Activated CD8-positive, alpha-beta memory T cell treated with anti-CD3 and anti-CD28 coated beads, Interleukin-2, amount 10 ng/mL, durations not matched to agents 7 days and 5 days (primary cell): ENCODE measurements around the gene GPR107. TPM values are rescaled to one million over a fixed set of nuclear protein-coding genes. Genes with fewer than 3 reads are reported as not detected.

Source experiments
- ATAC-seq: fragments of 150-1000 bp; cut with Tn5 transposase; one replicate; pipeline ENCODE4 v1.10.0; 2021; ENCODE audit warnings: moderate library complexity
- CTCF ChIA-PET: fragments of 350-600 bp; sonication (Branson Sonifier 250); formaldehyde crosslinking; loops from one replicate; lab custom pipeline; 2021; ENCODE audit warnings: antibody characterized with exemption; lab: Charles Lee
- DNase-seq: peaks from one replicate; pipeline ENCODE4 v3.0.0-alpha.2; 2020
- H3K27ac Mint-ChIP-seq: one replicate; pipeline ENCODE4 v1.8.0; 2021; ENCODE audit warnings: mild to moderate bottlenecking, mixed read lengths
- H3K27me3 Mint-ChIP-seq: one replicate; pipeline ENCODE4 v1.8.0; 2021; ENCODE audit warnings: mixed read lengths
- H3K36me3 Mint-ChIP-seq: one replicate; pipeline ENCODE4 v1.8.0; 2021; ENCODE audit warnings: mild to moderate bottlenecking, mixed read lengths
- H3K4me1 Mint-ChIP-seq: one replicate; pipeline ENCODE4 v1.8.0; 2021; ENCODE audit warnings: mixed read lengths
- H3K4me3 Mint-ChIP-seq: one replicate; pipeline ENCODE4 v1.8.0; 2021; ENCODE audit warnings: mild to moderate bottlenecking, moderate library complexity, mixed read lengths
- H3K9me3 Mint-ChIP-seq: one replicate; pipeline ENCODE4 v1.8.0; 2022; ENCODE audit warnings: low read depth, mixed read lengths
- total RNA-seq, 2 experiments: library from RNA; stranded (reverse); gene quantifications; one replicate each; pipeline ENCODE4 v1.2.3, GENCODE V29; 2021

Gene GPR107
- total RNA-seq, 2 experiments from 2014 or later, result 24.6 to 25.6 TPM

DNA sequence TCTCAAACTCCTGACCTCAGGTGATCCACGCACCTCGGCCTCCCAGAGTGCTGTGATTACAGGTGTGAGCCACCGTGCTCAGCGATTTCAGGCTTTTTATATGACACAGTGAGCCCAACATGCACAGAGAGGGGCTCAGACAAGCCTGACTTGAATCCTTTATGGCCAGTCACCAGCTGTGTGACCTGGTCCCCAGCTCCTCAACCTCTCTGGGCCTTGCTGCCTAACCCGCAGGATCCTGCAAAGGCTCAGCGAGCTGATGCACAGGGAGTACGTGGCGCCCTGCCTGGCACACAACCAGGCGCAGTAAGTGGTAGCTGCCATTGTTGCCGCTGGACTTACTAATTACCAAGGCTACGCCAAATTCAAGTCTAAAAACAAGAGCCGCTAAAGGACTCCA, 101.9 kb downstream of the GPR107 start:
- H3K9me3 Mint-ChIP-seq, result no peaks in the 10 kb centered on the region
- H3K4me1 Mint-ChIP-seq, result peaks cover 2% of the 10 kb centered on the region
- H3K27me3 Mint-ChIP-seq, result no peaks in the 10 kb centered on the region
- ATAC-seq (no peak), DNase-seq (no peak)
- CTCF ChIA-PET, result no interaction called here
- H3K36me3 Mint-ChIP-seq, result no peaks in the 10 kb centered on the region
- H3K4me3 Mint-ChIP-seq, result no peak overlapping the region
- H3K27ac Mint-ChIP-seq, result no peak overlapping the region

DNA sequence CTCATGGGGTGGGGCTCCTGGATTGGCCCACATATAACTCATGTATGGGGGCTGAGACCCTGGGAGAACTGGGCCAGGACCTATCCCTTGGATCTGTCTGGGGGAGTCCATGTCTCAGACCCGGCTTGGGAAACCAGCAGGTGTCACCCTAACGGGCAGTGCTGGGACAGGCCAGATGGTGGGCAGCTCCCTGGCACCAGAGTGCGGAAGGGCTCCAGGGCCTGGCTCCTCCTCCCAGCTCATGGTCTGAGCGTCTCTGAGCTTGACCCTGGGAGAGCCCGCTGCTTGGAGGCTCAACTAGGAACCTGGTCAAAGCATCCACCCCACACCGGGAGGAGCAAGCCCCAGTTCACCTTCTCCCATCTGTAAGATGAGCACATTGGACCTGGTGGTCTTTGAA, 103.0 kb downstream of the GPR107 start:
- Mint-ChIP-seq H3K4me3 (no peak overlapping the region), H3K27me3 (no peaks in the 10 kb centered on the region), H3K9me3 (no peaks in the 10 kb centered on the region), H3K36me3 (no peaks in the 10 kb centered on the region), H3K4me1 (peaks cover 2% of the 10 kb centered on the region), H3K27ac (no peak overlapping the region)
- DNase-seq (no peak), ATAC-seq (no peak)
- CTCF ChIA-PET, result interaction anchor here (0.6 to 1.1 kb wide), 3 partner anchors 41 to 215 kb away, joined by 3 to 4 read pairs (median 3); no protein-coding TSS in a partner anchor

DNA sequence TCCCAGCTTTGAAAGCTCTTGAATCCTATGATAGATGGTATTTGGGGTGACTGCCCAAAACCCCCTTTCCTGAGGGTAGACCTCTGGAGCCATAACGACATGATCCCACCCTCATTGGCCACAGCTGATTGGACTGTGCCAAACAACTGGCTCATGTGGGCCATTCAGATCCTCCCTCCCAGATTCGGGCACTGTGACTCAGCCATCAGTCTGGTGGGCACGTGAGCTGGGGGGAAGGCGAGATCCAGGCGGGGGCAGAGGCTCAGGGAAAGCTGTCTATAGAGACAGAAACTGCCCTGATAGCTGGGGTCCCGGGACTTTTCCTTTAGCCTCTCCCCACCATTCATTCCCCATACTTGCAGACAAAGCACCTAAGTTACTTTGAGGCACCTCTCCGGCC, 103.4 kb downstream of the GPR107 start:
- H3K9me3 Mint-ChIP-seq, result no peaks in the 10 kb centered on the region
- no peak overlapping the region for H3K4me3 Mint-ChIP-seq
- ATAC-seq (no peak), DNase-seq (no peak)
- CTCF ChIA-PET, result interaction anchor here (1.1 kb wide), 1 partner anchor 41 kb away, joined by 4 read pairs; no protein-coding TSS in a partner anchor
- no peaks in the 10 kb centered on the region for H3K36me3 Mint-ChIP-seq
- H3K27me3 Mint-ChIP-seq, result no peaks in the 10 kb centered on the region
- no peak overlapping the region for H3K27ac Mint-ChIP-seq
- peaks cover 2% of the 10 kb centered on the region for H3K4me1 Mint-ChIP-seq

DNA sequence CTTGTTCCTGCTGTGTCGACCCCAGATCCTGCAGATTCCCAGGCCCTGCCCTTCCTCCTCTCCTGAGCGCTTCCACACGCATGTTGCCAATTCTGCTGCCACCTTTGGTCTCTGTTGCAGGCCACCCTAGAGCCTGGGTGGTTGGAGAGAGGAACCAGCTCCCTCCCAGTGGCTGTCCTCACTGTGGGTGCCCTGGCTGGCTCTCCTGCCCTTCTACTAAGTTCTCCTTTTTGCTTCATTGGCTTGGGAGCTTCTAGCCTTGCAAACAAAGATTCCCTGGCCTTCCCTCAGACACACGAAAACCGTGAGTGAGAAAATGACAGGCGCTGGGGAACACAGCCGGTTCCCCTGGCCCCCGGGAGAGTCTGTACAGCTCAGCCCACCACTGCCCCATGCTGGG, 104.3 kb downstream of the GPR107 start:
- Mint-ChIP-seq H3K27me3 (no peaks in the 10 kb centered on the region), H3K9me3 (no peaks in the 10 kb centered on the region), H3K27ac (no peak overlapping the region), H3K4me3 (no peak overlapping the region), H3K36me3 (no peaks in the 10 kb centered on the region), H3K4me1 (peaks cover 2% of the 10 kb centered on the region)
- DNase-seq (no peak), ATAC-seq (no peak)
- CTCF ChIA-PET, result no interaction called here

DNA sequence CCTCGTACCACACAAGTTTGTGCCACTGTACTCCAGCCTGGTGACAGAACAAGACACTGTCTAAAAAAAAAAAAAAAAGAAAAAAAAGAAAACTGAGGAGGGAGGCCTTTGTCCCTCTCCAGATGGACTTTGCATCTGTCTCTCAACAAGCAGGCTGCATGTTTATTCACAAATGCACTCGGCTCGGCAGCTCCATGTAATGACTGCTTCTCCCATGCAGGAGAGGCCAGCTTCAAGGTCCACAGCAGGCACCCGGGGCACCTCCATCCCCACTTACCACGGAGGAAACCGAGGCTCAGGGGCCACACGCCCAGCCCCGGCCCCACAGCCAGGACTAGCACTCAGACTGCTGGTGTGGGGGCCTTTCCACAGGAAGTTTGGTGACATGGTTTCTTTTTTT, 105.4 kb downstream of the GPR107 start:
- no peak overlapping the region for H3K4me3 Mint-ChIP-seq
- H3K27ac Mint-ChIP-seq, result no peak overlapping the region
- no peak for DNase-seq
- H3K9me3 Mint-ChIP-seq, result no peaks in the 10 kb centered on the region
- CTCF ChIA-PET, result interaction anchor here (1.0 to 1.1 kb wide), 2 partner anchors 51 to 52 kb away, joined by 3 read pairs; no protein-coding TSS in a partner anchor
- no peak for ATAC-seq
- H3K4me1 Mint-ChIP-seq, result peaks cover 2% of the 10 kb centered on the region
- no peaks in the 10 kb centered on the region for H3K36me3 Mint-ChIP-seq
- no peaks in the 10 kb centered on the region for H3K27me3 Mint-ChIP-seq

DNA sequence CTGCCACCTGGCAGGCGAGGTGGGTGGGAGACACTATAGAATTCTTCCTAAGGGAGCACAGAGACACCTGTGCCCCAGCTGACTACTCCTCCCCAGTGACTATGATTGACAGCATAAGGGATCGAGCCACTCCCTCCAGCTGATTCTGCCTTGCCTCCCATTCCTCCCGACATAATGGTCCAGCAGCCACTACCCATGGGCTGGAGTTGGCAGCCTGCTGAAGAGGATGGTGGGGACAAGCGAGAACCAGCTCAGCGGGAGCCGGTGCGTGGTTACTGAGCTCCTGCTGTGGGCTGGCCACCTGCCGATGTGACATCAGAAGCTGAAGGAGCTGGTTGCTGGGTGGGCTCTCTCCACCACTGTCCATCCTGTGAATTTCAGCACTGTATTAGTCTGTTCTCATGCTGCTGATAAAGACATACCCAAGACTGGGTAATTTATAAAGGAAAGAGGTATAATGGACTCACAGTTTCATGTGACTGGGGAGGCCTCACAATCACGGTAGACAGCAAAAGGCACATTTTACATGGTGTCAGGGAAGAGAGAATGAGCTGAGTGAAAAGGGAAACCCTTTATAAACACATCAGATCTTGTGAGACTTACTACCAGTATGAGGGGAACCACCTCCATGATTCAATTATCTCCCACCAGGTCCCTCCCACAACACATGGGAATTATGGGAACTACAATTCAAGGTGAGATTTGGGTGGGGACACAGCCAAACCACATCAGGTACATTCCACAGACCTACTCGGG, 106.4 kb downstream of the GPR107 start:
- no peak overlapping the region for H3K4me3 Mint-ChIP-seq
- DNase-seq (no peak), ATAC-seq (no peak)
- H3K27ac Mint-ChIP-seq, result no peak overlapping the region
- H3K4me1 Mint-ChIP-seq, result peaks cover 2% of the 10 kb centered on the region
- CTCF ChIA-PET, result interaction anchor here (1.1 kb wide), 1 partner anchor 53 kb away, joined by 3 read pairs; no protein-coding TSS in a partner anchor
- no peaks in the 10 kb centered on the region for H3K27me3 Mint-ChIP-seq
- no peaks in the 10 kb centered on the region for H3K9me3 Mint-ChIP-seq
- H3K36me3 Mint-ChIP-seq, result no peaks in the 10 kb centered on the region

DNA sequence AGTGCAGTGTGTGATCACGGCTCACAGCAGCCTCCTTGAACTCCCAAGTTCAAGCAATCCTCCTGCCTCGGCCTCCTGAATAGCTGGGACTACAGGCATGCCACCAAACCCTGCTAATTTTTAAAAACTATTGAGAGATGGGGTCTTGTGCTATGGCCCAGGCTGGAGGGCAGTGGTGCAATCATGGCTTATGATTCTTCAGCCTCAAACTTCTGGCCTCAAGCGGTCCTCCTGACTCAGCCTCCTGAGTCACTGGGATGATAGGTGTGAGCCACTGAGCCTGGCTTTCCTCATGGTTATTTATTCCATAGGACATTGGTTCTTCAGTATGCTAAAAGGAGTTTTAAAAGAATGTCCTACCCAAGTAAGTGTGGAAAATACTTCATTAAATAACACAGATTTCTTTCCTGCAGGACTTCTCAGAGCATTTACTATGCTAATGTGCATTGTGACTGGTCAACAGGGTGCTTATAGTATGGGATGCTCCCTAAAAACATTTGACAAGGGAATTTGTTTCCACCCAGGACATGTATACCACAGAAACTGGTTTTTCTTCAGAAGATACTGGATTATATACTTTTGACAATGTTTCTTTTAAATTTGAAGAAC, 107.3 kb downstream of the GPR107 start:
- peaks cover 2% of the 10 kb centered on the region for H3K4me1 Mint-ChIP-seq
- H3K36me3 Mint-ChIP-seq, result no peaks in the 10 kb centered on the region
- H3K27me3 Mint-ChIP-seq, result no peaks in the 10 kb centered on the region
- ATAC-seq, result no peak
- no peaks in the 10 kb centered on the region for H3K9me3 Mint-ChIP-seq
- DNase-seq, result no peak
- H3K27ac Mint-ChIP-seq, result no peak overlapping the region
- H3K4me3 Mint-ChIP-seq, result no peak overlapping the region
- CTCF ChIA-PET, result no interaction called here

DNA sequence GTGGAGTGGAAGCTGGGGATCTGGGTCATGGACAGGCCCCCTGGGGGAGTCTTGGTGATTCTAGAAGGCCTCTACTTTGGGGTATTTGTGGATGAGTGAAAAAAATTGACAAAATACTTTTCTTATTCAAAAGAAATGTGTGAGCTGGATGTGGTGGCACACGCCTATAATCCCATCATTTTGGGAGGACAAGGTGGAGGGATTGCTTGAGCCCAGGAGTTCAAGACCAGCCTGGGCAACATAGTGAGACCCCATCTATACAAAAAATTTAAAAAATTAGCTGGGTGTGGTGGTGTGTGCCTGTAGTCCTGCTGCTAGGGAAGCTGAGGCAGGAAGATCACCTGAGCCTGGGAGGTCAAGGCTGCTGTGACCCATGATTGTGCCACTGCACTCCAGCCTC, 111.9 kb downstream of the GPR107 start:
- no peak for DNase-seq
- no peak for ATAC-seq
- CTCF ChIA-PET, result interaction anchor here (0.9 kb wide), 1 partner anchor 428 kb away, joined by 3 read pairs; no protein-coding TSS in a partner anchor
- H3K9me3 Mint-ChIP-seq, result no peaks in the 10 kb centered on the region
- H3K4me1 Mint-ChIP-seq, result peaks cover 12% of the 10 kb centered on the region
- no peak overlapping the region for H3K4me3 Mint-ChIP-seq
- no peaks in the 10 kb centered on the region for H3K36me3 Mint-ChIP-seq
- H3K27ac Mint-ChIP-seq, result no peak overlapping the region
- H3K27me3 Mint-ChIP-seq, result peaks cover 5% of the 10 kb centered on the region

DNA sequence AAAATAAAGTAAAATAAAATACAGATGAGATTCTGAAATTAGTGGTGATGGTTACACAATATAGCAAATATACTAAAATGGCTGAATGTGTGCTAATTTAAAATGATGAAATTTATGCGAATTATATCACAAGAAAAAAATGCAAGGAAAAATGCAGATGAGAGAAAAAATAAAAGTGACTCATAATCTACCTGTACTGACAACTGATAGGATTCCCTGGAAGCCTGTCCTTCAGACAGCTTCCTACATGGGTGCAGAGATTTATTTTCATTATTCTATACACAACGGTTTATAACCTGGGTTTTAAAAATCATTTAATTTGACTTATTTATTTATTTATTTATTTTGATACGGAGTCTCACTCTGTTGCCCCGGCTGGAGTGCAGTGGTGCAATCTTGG, 112.7 kb downstream of the GPR107 start:
- Mint-ChIP-seq H3K27me3 (peaks cover 14% of the 10 kb centered on the region), H3K36me3 (no peaks in the 10 kb centered on the region), H3K4me3 (no peak overlapping the region), H3K4me1 (peaks cover 14% of the 10 kb centered on the region), H3K9me3 (no peaks in the 10 kb centered on the region), H3K27ac (no peak overlapping the region)
- ATAC-seq, result no peak
- DNase-seq, result no peak
- CTCF ChIA-PET, result no interaction called here

DNA sequence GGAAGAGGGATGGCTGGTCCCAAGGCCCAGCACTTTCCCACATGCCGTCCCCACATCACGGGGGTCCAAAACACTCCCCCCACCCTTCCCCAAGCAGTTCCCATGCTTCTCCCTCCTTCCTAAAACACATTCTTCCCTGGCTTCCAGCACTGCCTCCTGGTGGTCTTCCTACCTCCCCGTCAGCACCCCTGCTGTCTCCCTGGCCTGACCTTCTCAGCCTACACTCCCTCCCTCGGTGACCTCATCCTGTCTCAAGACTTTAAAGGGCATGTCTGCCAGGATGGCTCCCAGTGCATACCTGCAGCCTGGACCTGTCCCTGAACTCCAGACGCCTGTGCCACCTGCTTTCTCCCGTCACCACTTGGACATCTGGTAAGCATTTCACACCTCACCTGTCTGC, 114.2 kb downstream of the GPR107 start:
- H3K4me1 Mint-ChIP-seq, result peaks cover 14% of the 10 kb centered on the region
- no peaks in the 10 kb centered on the region for H3K9me3 Mint-ChIP-seq
- no peak overlapping the region for H3K27ac Mint-ChIP-seq
- CTCF ChIA-PET, result no interaction called here
- no peak overlapping the region for H3K4me3 Mint-ChIP-seq
- H3K27me3 Mint-ChIP-seq, result peaks cover 16% of the 10 kb centered on the region
- no peak for ATAC-seq
- no peak for DNase-seq
- H3K36me3 Mint-ChIP-seq, result no peaks in the 10 kb centered on the region

DNA sequence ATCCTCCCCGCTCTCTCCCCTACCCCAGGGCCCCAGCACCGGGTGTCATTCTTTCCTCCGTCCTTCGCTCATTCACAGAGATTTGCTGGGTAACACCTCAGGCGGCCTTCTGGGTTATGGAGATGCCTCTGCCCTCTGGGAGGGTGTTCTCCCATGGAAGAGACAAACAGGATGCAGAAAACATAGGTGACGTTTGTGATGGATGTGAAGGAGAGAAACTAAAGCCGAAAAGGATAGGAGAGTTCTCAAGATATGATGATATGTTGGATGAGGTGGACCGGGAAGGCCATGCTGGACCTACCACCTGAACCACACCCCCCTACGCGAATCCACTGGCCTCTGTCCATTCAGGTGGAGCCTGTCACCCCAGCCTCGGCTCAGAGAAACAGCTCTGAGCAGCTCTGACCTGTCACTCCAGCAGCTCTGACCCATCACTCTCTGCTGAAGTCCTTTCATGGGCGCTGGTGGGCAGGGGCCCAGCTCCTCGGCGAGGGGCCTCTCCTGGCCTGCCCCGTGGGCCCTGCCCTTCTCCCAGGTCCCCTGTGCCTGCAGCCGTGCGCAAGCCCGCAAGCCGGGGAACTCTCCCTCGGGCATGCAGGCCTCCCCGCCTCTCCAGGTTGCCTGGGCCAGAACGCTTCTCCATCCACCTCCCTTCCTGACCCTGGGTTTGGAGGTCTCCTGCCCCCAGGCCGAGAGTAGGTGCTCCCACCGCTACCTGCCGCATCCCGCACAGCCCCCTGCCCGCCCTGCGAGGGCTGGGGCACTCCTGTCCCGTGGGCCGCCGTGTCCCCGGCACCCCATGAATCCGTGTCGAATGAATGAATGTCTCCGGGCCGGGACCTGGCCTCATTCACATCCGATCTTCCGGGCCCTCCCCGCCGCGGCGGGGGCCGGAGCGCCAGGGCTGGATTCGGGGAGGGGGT, 117.8 kb downstream of the GPR107 start:
- Mint-ChIP-seq H3K9me3 (no peaks in the 10 kb centered on the region), H3K4me1 (peaks cover 17% of the 10 kb centered on the region), H3K27ac (peak overlapping the region; percentile 6), H3K4me3 (peak overlapping the region; percentile 69), H3K36me3 (no peaks in the 10 kb centered on the region), H3K27me3 (peaks cover 27% of the 10 kb centered on the region)
- DNase-seq (no peak), ATAC-seq (peak; percentile 18)
- CTCF ChIA-PET, result no interaction called here

DNA sequence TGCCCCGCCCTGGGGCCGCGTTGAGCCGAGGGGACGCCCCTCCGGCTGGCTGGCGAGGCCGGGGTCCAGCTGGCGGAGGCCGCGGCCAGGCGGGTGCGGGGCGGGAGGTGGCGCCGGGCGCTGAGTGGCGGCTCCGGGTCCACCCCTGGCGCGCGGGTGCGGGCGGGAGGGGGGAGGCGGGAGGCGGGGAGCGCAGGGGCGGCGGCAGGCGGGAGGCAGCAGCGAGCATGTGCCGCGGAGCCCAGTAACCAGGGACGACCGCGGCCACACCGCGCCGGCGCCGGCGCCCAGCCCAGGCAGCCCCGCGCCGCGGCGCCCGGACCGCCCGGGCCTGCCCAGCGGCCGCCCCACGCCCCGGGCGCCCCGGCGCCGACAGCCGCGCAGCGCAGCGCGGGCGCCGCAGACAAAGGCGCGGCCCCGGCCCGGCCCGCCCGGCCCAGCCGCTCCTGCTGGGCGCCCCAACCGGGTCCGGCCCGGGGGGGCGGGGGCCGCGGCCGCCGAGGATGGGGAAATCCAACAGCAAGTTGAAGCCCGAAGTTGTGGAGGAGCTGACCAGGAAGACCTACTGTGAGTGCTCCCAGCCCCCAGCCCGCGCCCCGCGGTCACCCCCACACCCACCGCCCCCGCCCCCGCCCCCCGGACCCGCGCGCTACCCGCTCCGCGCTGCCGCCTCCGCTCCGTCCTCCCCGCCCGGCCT, 118.6 kb downstream of the GPR107 start, which contains the start of gene NCS1:
NCS1 (plus strand) TSS at position 244 of the 697 bp plus-strand sequence; CDS start at position 504, 260 bp downstream.
- ATAC-seq (peak; percentile 77), DNase-seq (peak; percentile 53)
- H3K27me3 Mint-ChIP-seq, result peaks cover 27% of the 10 kb centered on the region
- CTCF ChIA-PET, result no interaction called here
- H3K27ac Mint-ChIP-seq, result peak within 1 kb of the TSS; percentile 6
- H3K36me3 Mint-ChIP-seq, result no peaks in the 10 kb centered on the region
- H3K4me3 Mint-ChIP-seq, result peak within 1 kb of the TSS; percentile 69
- peaks cover 11% of the 10 kb centered on the region for H3K4me1 Mint-ChIP-seq
- H3K9me3 Mint-ChIP-seq, result no peaks in the 10 kb centered on the region
